Measurements from ENCODE around the gene CLDN25.

Gene CLDN25

GRCh38 chr11:113814181-113814580 is 34.6 kb downstream of the CLDN25 start:
- no peak for DNase-seq

GRCh38 chr11:113817162-113817561 is 37.6 kb downstream of the CLDN25 start:
- no peak for DNase-seq

GRCh38 chr11:113817626-113818025 is 38.0 kb downstream of the CLDN25 start:
- no peak for DNase-seq

GRCh38 chr11:113818426-113818825 is 38.8 kb downstream of the CLDN25 start:
- no peak for DNase-seq

- no peak for DNase-seq
These were observed 47.9 kb downstream of the CLDN25 start for GRCh38 chr11:113827477-113827876.

GRCh38 chr11:113828191-113828590 is 48.6 kb downstream of the CLDN25 start:
- DNase-seq: no peak

- no peak for DNase-seq
These were observed 50.2 kb downstream of the CLDN25 start for GRCh38 chr11:113829751-113830150.

Measured in kidney glomerular epithelial cell (primary cell).